ENCODE measurements around the gene CMTR2. TPM values are rescaled to one million over a fixed set of nuclear protein-coding genes. Genes with fewer than 3 reads are reported as not detected.

CMTR2 gene
- total RNA-seq, 1 experiment from 2014 or later, result 19.4 TPM

DNA sequence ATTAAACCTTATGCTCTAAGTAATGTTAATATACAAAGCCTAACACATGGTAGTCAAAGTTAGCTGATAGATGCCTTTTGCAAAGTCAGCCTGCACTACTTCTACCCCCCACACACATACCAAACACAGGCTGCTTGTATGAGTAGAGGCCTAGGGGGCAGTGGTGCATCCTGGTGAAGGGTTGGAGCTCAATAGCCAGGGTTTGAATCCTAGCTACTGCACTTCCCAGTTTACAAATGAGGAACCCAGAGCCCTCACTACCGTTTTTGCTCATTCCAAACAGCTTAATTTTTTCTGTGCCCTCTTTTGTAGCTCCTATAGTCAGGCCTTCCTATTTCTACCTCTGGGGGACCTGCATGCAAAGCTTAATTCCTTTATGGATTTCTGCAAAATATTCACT is 39.8 kb downstream of the CMTR2 start:
- Mint-ChIP-seq H3K9me3 (ENCODE audit: unreplicated experiment) (no peaks in the 10 kb centered on the region), H3K36me3 (ENCODE audit: insufficient read depth, unreplicated experiment) (no peaks in the 10 kb centered on the region), H3K27ac (ENCODE audit: unreplicated experiment) (no peak overlapping the region), H3K4me1 (ENCODE audit: low read depth, unreplicated experiment) (no peaks in the 10 kb centered on the region), H3K27me3 (ENCODE audit: insufficient read depth, unreplicated experiment) (no peaks in the 10 kb centered on the region), H3K4me3 (ENCODE audit: unreplicated experiment) (no peak overlapping the region)
- no peak overlapping the region for H3K4me3 ChIP-seq (ENCODE audit: low read depth, low read length)
- H3K9me3 ChIP-seq, result no peaks in the 10 kb centered on the region
- H3K27me3 ChIP-seq (replicated peaks; ENCODE audit: control insufficient read depth, insufficient read depth, low read length), result no peaks in the 10 kb centered on the region
- TF ChIP-seq, protein P1, sequence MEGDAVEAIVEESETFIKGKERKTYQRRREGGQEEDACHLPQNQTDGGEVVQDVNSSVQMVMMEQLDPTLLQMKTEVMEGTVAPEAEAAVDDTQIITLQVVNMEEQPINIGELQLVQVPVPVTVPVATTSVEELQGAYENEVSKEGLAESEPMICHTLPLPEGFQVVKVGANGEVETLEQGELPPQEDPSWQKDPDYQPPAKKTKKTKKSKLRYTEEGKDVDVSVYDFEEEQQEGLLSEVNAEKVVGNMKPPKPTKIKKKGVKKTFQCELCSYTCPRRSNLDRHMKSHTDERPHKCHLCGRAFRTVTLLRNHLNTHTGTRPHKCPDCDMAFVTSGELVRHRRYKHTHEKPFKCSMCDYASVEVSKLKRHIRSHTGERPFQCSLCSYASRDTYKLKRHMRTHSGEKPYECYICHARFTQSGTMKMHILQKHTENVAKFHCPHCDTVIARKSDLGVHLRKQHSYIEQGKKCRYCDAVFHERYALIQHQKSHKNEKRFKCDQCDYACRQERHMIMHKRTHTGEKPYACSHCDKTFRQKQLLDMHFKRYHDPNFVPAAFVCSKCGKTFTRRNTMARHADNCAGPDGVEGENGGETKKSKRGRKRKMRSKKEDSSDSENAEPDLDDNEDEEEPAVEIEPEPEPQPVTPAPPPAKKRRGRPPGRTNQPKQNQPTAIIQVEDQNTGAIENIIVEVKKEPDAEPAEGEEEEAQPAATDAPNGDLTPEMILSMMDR (IDR thresholded peaks at IDR 0.05; ENCODE audit: insufficient read depth in 1 of 2, low read depth in 1 of 2, low read length in 1 of 2, severe bottlenecking in 1 of 2, unreplicated experiment in 1 of 2), result no peak
- CTCF ChIA-PET, result interaction anchor here (1.7 kb wide), 1 partner anchor 62 kb away, joined by 8 read pairs; no protein-coding TSS in a partner anchor
- POLR2A ChIA-PET, result no interaction called here
- no peaks in the 10 kb centered on the region for H3K4me1 ChIP-seq
- DNase-seq, result no peak
- intact Hi-C loops (cut with micrococcal nuclease; ENCODE audit: unreplicated experiment), result no loop called here
- H3K36me3 ChIP-seq (ENCODE audit: control insufficient read depth, insufficient read depth, low read length), result no peaks in the 10 kb centered on the region
- no TSS peak for BruUV-seq (replicated peaks)

DNA sequence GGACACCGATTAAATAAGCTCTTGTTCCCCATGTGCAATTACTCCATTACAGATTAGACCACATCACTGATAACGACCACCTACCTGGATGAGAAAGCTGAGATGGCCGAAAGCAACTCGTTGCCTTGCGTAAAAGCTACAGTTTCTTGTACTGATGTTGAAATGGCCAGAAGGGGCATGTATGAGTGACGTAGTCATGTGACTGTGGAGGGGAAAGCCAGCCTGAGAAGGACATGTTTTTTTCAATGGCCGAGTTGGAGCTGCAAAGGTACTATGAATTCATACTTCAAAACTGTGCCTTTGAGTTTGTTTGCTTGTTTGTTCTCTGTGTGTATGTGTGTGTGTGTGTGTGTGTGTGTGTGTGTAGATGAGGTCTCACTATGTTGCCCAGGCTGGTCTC is 41.7 kb downstream of the CMTR2 start:
- CTCF ChIA-PET, result no interaction called here
- peaks cover 12% of the 10 kb centered on the region for H3K4me1 ChIP-seq
- intact Hi-C loops (cut with micrococcal nuclease; ENCODE audit: unreplicated experiment), result no loop called here
- no TSS peak for BruUV-seq (replicated peaks)
- Mint-ChIP-seq H3K4me3 (ENCODE audit: unreplicated experiment) (no peak overlapping the region), H3K36me3 (ENCODE audit: insufficient read depth, unreplicated experiment) (no peaks in the 10 kb centered on the region), H3K4me1 (ENCODE audit: low read depth, unreplicated experiment) (peaks cover 6% of the 10 kb centered on the region), H3K9me3 (ENCODE audit: unreplicated experiment) (no peaks in the 10 kb centered on the region), H3K27ac (ENCODE audit: unreplicated experiment) (no peak overlapping the region), H3K27me3 (ENCODE audit: insufficient read depth, unreplicated experiment) (no peaks in the 10 kb centered on the region)
- no peaks in the 10 kb centered on the region for H3K9me3 ChIP-seq
- no peaks in the 10 kb centered on the region for H3K36me3 ChIP-seq (ENCODE audit: control insufficient read depth, insufficient read depth, low read length)
- no peaks in the 10 kb centered on the region for H3K27me3 ChIP-seq (replicated peaks; ENCODE audit: control insufficient read depth, insufficient read depth, low read length)
- DNase-seq, result no peak
- H3K4me3 ChIP-seq (ENCODE audit: low read depth, low read length), result no peak overlapping the region
- POLR2A ChIA-PET, result no interaction called here
- TF ChIP-seq, protein P1 (IDR thresholded peaks at IDR 0.05; ENCODE audit: insufficient read depth in 1 of 2, low read depth in 1 of 2, low read length in 1 of 2, severe bottlenecking in 1 of 2, unreplicated experiment in 1 of 2), result no peak

DNA sequence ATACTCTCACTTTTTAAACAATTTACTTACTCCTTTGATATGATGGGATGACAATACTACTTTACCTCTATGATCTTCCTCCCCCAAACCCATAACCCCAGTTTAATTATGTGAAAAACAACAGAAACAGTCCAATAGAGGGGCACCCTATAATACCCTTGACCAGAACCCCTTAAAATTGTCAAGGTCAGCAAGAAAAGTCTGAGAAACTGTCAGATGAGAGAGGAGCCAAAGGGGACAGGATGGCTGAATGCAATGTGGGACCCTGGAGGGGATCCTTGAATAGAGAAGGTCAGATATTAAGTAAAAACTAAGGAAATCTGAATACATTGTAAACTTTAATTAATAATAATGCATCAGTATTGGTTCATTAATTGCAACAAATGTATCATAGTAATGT is 42.9 kb downstream of the CMTR2 start:
- POLR2A ChIA-PET, result no interaction called here
- peaks cover 20% of the 10 kb centered on the region for H3K4me1 ChIP-seq
- H3K9me3 Mint-ChIP-seq (ENCODE audit: unreplicated experiment), result no peaks in the 10 kb centered on the region
- H3K9me3 ChIP-seq, result no peaks in the 10 kb centered on the region
- no peak overlapping the region for H3K4me3 ChIP-seq (ENCODE audit: low read depth, low read length)
- H3K4me1 Mint-ChIP-seq (ENCODE audit: low read depth, unreplicated experiment), result peaks cover 14% of the 10 kb centered on the region
- no peaks in the 10 kb centered on the region for H3K27me3 Mint-ChIP-seq (ENCODE audit: insufficient read depth, unreplicated experiment)
- no peak overlapping the region for H3K27ac Mint-ChIP-seq (ENCODE audit: unreplicated experiment)
- BruUV-seq (replicated peaks), result no TSS peak
- TF ChIP-seq, protein P1 (IDR thresholded peaks at IDR 0.05; ENCODE audit: insufficient read depth in 1 of 2, low read depth in 1 of 2, low read length in 1 of 2, severe bottlenecking in 1 of 2, unreplicated experiment in 1 of 2), result no peak
- no peaks in the 10 kb centered on the region for H3K36me3 Mint-ChIP-seq (ENCODE audit: insufficient read depth, unreplicated experiment)
- intact Hi-C loops (cut with micrococcal nuclease; ENCODE audit: unreplicated experiment), result no loop called here
- no peaks in the 10 kb centered on the region for H3K36me3 ChIP-seq (ENCODE audit: control insufficient read depth, insufficient read depth, low read length)
- H3K4me3 Mint-ChIP-seq (ENCODE audit: unreplicated experiment), result no peak overlapping the region
- CTCF ChIA-PET, result no interaction called here
- no peaks in the 10 kb centered on the region for H3K27me3 ChIP-seq (replicated peaks; ENCODE audit: control insufficient read depth, insufficient read depth, low read length)
- DNase-seq, result no peak
